Retinal pigment epithelial cell (primary cell): ENCODE results near the gene ASB2.

Experiments used
- DNase-seq: peaks from one replicate; pipeline ENCODE4 v3.0.0-alpha.2; 2010; ENCODE audit warnings: low read depth
- H3K4me3 ChIP-seq: 2 replicates; pipeline ENCODE4 v1.5.1; 2011; ENCODE audit warnings: mild to moderate bottlenecking, low read length, control low read depth, moderate library complexity
- TF ChIP-seq, protein P1 (sequence below): conservative IDR thresholded peaks from 2 replicates; pipeline ENCODE4 v1.5.1; 2011; ENCODE audit warnings: low read depth, low read length, control low read depth, inconsistent platforms

The ASB2 gene

DNA sequence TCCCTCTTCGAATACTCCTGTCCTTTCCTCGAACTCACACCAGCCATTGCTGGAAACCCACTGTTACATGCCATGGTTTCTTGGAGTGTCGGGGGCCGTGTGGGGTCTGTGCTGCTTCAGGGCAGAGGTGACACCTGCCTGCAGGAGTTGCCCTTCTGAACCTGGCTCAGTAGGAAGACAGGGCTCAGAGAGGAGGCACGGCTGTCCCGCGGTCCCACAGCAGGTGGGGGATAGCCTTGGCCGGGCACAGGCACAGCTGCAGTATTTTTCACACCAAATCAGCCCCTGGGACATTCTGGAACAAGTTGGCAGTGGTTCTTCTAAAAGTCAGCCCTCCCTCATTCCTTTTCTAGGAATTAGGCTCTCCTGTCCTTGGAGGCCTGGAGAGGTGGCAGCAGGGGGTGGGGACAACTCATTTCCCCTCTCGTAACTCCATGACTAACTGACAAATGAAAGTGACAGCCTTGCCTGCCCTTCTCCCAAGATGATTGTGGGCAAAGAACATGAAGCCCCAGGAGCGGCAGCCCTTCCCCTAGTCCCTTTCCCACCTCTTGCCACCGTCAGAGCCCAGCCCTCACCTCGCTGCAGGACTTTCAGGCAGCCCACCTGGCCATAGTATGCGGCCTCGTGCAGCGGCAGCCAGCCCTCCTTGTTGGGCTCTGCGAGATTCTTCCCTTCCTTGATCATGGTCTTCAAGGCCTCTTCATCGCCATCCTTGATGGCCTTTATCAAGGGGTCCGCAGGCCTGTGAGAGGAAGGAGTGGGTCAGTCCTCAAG is 22.4 kb downstream of the ASB2 start:
- no peak for DNase-seq
- H3K4me3 ChIP-seq: no peak overlapping the region

DNA sequence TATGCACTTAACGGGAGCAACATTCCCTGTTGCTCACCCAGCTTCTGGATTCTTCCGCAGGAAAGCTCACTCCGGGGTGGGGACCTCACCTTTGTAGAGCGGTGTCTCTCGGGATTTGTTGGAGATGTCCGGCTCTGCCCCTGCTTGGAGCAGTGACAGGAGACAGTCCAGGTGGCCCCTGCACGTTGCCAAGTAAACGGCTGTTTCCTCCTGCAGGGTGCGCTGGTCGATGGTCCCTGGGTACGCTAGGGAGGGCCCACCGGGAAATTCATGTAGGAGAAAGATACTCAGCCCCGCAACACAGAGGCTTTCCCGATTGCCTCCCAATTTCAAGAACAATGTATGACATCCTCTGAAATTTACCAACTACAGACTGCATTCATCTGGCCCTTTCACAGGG is 23.1 kb downstream of the ASB2 start:
- TF ChIP-seq, protein P1, sequence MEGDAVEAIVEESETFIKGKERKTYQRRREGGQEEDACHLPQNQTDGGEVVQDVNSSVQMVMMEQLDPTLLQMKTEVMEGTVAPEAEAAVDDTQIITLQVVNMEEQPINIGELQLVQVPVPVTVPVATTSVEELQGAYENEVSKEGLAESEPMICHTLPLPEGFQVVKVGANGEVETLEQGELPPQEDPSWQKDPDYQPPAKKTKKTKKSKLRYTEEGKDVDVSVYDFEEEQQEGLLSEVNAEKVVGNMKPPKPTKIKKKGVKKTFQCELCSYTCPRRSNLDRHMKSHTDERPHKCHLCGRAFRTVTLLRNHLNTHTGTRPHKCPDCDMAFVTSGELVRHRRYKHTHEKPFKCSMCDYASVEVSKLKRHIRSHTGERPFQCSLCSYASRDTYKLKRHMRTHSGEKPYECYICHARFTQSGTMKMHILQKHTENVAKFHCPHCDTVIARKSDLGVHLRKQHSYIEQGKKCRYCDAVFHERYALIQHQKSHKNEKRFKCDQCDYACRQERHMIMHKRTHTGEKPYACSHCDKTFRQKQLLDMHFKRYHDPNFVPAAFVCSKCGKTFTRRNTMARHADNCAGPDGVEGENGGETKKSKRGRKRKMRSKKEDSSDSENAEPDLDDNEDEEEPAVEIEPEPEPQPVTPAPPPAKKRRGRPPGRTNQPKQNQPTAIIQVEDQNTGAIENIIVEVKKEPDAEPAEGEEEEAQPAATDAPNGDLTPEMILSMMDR: peak; percentile 12
- H3K4me3 ChIP-seq: no peak overlapping the region
- DNase-seq: no peak

More for the DNA sequence above, 22.4 kb downstream of the ASB2 start:
- TF ChIP-seq, protein P1: no peak

DNA sequence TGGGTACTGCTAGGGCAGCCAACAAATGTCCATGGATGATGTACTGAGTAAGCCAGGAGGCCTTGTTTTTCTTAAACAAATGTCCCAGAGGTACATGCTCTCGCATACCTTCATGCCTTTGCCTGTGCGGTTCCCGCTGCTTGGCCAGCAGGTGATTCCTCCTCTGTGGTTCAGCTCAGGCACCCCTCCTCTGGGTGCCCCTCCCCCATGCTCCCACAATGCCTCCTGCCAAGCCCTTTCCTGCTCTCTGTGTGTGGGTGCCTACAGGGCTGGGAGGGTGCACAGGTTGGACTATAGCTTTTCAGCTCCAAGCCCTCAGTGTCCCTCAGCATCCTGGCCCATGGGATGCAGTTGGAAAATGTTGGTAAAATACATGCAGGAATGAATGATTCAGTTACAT is 23.5 kb downstream of the ASB2 start:
- no peak overlapping the region for H3K4me3 ChIP-seq
- TF ChIP-seq, protein P1: no peak
- DNase-seq: no peak

DNA sequence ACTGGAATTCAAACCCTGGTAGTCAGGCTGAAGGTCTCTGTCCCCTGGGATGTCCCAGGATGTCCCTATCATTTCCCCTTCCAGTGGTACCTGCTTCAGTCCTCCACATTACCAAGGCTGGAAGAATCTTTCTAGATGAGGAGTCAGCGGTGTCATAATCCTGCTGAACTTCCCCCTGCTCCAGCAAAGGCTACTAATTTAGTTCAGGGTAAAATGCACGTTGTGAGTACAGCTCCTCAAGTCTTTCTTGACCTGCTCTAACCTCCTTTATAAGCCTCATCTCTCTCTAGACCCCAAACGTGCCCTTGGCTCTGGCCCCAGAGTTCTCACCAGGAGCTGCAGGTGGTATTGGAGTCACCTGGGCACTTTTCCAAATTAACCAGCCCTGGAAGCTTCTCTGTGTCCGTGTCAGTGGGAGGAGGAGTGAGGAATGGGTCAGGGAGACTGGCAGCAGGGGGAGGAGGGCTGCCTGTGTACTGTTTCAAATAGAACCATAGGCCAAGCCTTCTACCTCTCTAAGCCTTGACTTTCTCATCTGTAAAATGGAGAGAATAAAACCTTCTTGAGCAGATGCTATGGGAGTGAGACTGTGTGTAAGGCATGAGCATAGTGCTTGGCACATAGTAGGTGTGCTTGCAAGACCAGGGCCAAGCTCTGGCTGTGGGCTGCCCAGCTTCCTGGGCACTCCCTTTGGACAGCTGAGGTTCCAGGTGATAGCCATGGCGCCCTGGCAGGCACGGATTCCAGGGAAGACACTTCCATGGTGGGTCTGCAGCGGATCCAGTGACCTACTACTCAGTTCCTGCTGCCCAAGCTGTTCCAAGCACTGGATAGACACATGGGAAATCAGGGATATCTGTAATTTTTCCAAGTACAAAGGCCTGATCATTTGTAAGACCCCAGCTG is 24.5 kb downstream of the ASB2 start:
- H3K4me3 ChIP-seq: no peak overlapping the region
- TF ChIP-seq, protein P1: no peak
- DNase-seq: no peak

DNA sequence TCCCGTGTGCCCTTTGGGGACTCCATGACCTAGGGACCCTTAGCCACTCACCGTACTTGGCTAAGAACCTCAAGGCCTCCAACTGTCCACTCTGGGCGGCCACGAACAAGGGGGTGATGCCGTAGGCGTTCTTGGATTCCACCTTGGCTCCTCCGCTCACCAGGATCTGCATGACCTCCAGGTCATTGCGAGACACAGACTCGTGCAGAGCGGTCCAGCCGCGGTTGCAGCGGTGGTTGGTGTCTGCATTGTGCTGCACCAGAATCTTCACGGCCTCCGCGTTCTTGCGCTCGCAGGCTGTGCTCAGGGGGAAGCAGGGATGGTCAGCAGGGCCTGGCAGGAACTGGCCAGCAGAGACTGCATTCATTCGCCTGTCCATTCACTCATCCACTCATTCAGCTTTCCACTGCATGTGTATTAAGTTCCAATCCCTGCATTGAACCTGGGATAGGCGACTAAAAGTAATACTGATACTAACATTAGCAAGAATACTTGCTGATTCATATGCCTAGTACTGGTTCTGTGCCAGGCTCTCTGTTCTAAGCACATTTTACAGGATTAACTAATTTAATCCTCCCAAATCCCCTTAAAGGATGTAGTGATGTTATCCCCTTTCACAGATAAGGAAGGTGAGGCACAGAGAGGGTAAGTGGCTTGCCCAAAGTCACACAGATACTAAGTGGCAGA is 25.3 kb downstream of the ASB2 start:
- H3K4me3 ChIP-seq: no peak overlapping the region
- TF ChIP-seq, protein P1: no peak
- DNase-seq: peak; percentile 64

DNA sequence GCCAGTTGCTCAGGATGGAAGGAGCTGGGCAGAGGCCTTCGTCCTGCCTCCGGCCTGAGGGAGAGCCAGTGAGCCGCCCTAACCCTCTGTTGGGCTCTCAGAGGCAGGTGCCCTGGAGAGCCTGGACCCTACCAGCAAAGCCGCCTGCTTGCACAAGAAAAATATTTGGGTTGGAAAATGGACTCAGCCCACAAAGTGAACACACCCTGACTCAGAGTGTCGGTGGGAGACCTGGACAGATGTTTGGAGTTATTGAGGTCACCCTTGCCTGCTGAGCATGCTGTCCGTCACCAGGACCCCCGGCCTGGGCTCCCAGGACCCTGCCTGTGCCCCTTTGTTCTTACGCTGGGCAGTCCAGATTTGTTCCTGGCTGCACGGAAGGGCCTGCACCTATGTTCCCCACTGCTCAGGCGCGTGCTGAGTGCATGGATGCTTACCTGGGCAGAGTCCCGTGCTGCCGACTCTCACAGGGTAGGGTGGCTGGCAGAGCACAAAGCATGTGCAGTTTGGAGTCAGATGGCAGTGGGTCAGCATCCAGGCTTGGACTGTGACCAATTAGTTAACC is 26.8 kb downstream of the ASB2 start:
- TF ChIP-seq, protein P1: no peak
- no peak overlapping the region for H3K4me3 ChIP-seq
- DNase-seq: no peak
